ENCODE measurements around the gene DCDC2C.

- TF ChIP-seq, protein P1, sequence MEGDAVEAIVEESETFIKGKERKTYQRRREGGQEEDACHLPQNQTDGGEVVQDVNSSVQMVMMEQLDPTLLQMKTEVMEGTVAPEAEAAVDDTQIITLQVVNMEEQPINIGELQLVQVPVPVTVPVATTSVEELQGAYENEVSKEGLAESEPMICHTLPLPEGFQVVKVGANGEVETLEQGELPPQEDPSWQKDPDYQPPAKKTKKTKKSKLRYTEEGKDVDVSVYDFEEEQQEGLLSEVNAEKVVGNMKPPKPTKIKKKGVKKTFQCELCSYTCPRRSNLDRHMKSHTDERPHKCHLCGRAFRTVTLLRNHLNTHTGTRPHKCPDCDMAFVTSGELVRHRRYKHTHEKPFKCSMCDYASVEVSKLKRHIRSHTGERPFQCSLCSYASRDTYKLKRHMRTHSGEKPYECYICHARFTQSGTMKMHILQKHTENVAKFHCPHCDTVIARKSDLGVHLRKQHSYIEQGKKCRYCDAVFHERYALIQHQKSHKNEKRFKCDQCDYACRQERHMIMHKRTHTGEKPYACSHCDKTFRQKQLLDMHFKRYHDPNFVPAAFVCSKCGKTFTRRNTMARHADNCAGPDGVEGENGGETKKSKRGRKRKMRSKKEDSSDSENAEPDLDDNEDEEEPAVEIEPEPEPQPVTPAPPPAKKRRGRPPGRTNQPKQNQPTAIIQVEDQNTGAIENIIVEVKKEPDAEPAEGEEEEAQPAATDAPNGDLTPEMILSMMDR (IDR thresholded peaks at IDR 0.05; ENCODE audit: low read depth, low read length): no peak
- TF ChIP-seq EZH2phosphoT487 (IDR thresholded peaks at IDR 0.05; ENCODE audit: low read depth): no peak
These were observed 46.3 kb upstream of the DCDC2C start for GRCh38 chr2:3656762-3657721.
